HCT116 (cell line): ENCODE measurements around the gene KCTD1. TPM values are rescaled to one million over a fixed set of nuclear protein-coding genes. Genes with fewer than 3 reads are reported as not detected.

Experiments used
- ATAC-seq: fragments of 200-7000 bp; cut with Tn5 transposase; 2 replicates; pipeline ENCODE4 v1.9.1; 2020; ENCODE audit warnings: mild to moderate bottlenecking, moderate library complexity
- BruUV-seq: library from RNA; stranded (reverse); fragments of 400-500 nt; replicated peaks from 2 replicates; lab custom pipeline; 2021; lab: Mats Ljungman, UMichigan
- CTCF ChIA-PET: fragments of 300-600 bp; sonication (Branson Sonifier 250); formaldehyde crosslinking; loops from one replicate; lab custom pipeline; 2021; ENCODE audit warnings: antibody characterized with exemption; lab: Charles Lee
- POLR2A ChIA-PET: fragments of 300-600, 350-600 bp; sonication (Branson Sonifier 250); formaldehyde crosslinking; loops from one replicate; lab custom pipeline; 2021; ENCODE audit warnings: antibody characterized with exemption; lab: Charles Lee
- RAD21 ChIA-PET, 2 experiments: fragments of 300-600 bp; sonication (Branson Sonifier 250); formaldehyde crosslinking; loops; one replicate each; lab custom pipeline; 2023; ENCODE audit warnings: low total read pairs in 2 of 2; ENCODE audit not compliant: uncharacterized antibody in 2 of 2, unreplicated experiment in 2 of 2, low non-redundant PET in 1 of 2; lab: Charles Lee
- DNase-seq: peaks from one replicate; pipeline ENCODE4 v3.0.0-alpha.2; 2010; ENCODE audit warnings: low read depth, low spot score
- H2AFZ ChIP-seq: fragments of 200-600 bp; shearing (Covaris generic), sonication (generic); 2 replicates; pipeline ENCODE4 v1.6.1; 2017; ENCODE audit warnings: low read depth, mixed run types, mixed read lengths, antibody characterized with exemption, low read length; ENCODE audit not compliant: poor library complexity, severe bottlenecking
- H3K27ac ChIP-seq: 2 replicates; pipeline ENCODE4 v1.5.1; 2012; ENCODE audit warnings: low read depth, low read length
- H3K27me3 ChIP-seq: fragments of 200-600 bp; sonication (generic); 2 replicates; pipeline ENCODE4 v1.6.1; 2016; ENCODE audit warnings: mixed run types, low read length, mixed read lengths; ENCODE audit not compliant: insufficient read depth
- H3K36me3 ChIP-seq, 2 experiments: fragments of 200-500 bp in 1 of 2; fragments of 200-600 bp in 1 of 2; sonication (Bioruptor generic) in 1 of 2; sonication (generic) in 1 of 2; 2 replicates each; pipeline versions ENCODE4 v1.5.1 to v1.6.1; 2014 to 2016; ENCODE audit warnings: low read length in 2 of 2, inconsistent platforms in 1 of 2, mixed read lengths in 1 of 2, mixed run types in 1 of 2; ENCODE audit not compliant: insufficient read depth in 2 of 2, control insufficient read depth in 1 of 2
- H3K4me1 ChIP-seq, 2 experiments: fragments of 200-600 bp in 1 of 2; sonication (generic) in 1 of 2; 2 replicates each; pipeline versions ENCODE4 v1.5.1 to v1.6.1; 2012 to 2017; ENCODE audit warnings: low read length in 2 of 2, inconsistent platforms in 1 of 2, mild to moderate bottlenecking in 1 of 2, mixed read lengths in 1 of 2, mixed run types in 1 of 2, moderate library complexity in 1 of 2; ENCODE audit not compliant: insufficient read depth in 2 of 2, control insufficient read depth in 1 of 2
- H3K4me2 ChIP-seq: fragments of 200-600 bp; sonication (generic); 2 replicates; pipeline ENCODE4 v1.6.1; 2017; ENCODE audit warnings: mixed run types, low read length, mixed read lengths
- H3K4me3 ChIP-seq, 2 experiments: fragments of 200-600 bp in 1 of 2; sonication (generic) in 1 of 2; replicated peaks in 1 of 2; 2 replicates each; pipeline ENCODE4 v1.5.1; 2011 to 2016; ENCODE audit warnings: low read length in 2 of 2, control low read depth in 1 of 2, low read depth in 1 of 2, mild to moderate bottlenecking in 1 of 2, mixed read lengths in 1 of 2, mixed run types in 1 of 2
- H3K79me2 ChIP-seq: fragments of 200-600 bp; sonication (generic); 2 replicates; pipeline ENCODE4 v1.6.1; 2017; ENCODE audit warnings: mild to moderate bottlenecking, mixed run types, low read length, moderate library complexity, mixed read lengths; ENCODE audit not compliant: insufficient read depth
- H3K9ac ChIP-seq: fragments of 200-600 bp; sonication (generic); 2 replicates; pipeline ENCODE4 v1.6.1; 2016; ENCODE audit warnings: low read length, mixed read lengths
- H3K9me2 ChIP-seq: fragments of 200-600 bp; sonication (generic), shearing (Covaris generic); 2 replicates; pipeline ENCODE4 v1.6.1; 2017; ENCODE audit warnings: mixed run types, mild to moderate bottlenecking, moderate library complexity; ENCODE audit not compliant: insufficient read depth
- H3K9me3 ChIP-seq, 2 experiments: fragments of 200-500 bp in 1 of 2; fragments of 200-600 bp in 1 of 2; sonication (Bioruptor generic) in 1 of 2; sonication (generic) in 1 of 2; 2 replicates each; pipeline ENCODE4 v1.6.1; 2014 to 2017; ENCODE audit warnings: low read length in 2 of 2, mixed read lengths in 2 of 2, inconsistent platforms in 1 of 2, low read depth in 1 of 2, mild to moderate bottlenecking in 1 of 2, mixed run types in 1 of 2, moderate library complexity in 1 of 2; ENCODE audit not compliant: control insufficient read depth in 1 of 2, insufficient read depth in 1 of 2
- H4K20me1 ChIP-seq: fragments of 200-600 bp; sonication (generic), shearing (Covaris generic); 2 replicates; pipeline ENCODE4 v1.6.1; 2017; ENCODE audit warnings: mixed run types, mild to moderate bottlenecking, moderate library complexity; ENCODE audit not compliant: insufficient read depth
- EGR1 ChIP-seq: IDR thresholded peaks from 2 replicates; pipeline ENCODE4 v1.6.1; 2012; ENCODE audit warnings: low read depth
- ELF1 ChIP-seq: IDR thresholded peaks from 2 replicates; pipeline ENCODE4 v1.6.1; 2012; ENCODE audit warnings: low read depth, borderline replicate concordance
- EZH2 ChIP-seq: fragments of 200-600 bp; sonication (generic); IDR thresholded peaks from 2 replicates; pipeline ENCODE4 v1.6.1; 2017; ENCODE audit warnings: antibody characterized with exemption, mixed run types
- EZH2phosphoT487 ChIP-seq: fragments of 200-600 bp; IDR thresholded peaks from 2 replicates; pipeline ENCODE4 v1.6.1; 2018; ENCODE audit warnings: antibody characterized with exemption, borderline replicate concordance
- FOSL1 ChIP-seq: IDR thresholded peaks from 2 replicates; pipeline ENCODE4 v1.6.1; 2012; ENCODE audit warnings: low read depth
- RAD21 ChIP-seq: IDR thresholded peaks from 2 replicates; pipeline ENCODE4 v1.6.1; 2012; ENCODE audit warnings: low read depth, mild to moderate bottlenecking
- SIN3A ChIP-seq: IDR thresholded peaks from 2 replicates; pipeline ENCODE4 v1.6.1; 2012; ENCODE audit warnings: low read depth
- SP1 ChIP-seq: IDR thresholded peaks from 2 replicates; pipeline ENCODE4 v1.6.1; 2012; ENCODE audit warnings: low read depth
- YY1 ChIP-seq: IDR thresholded peaks from 2 replicates; pipeline ENCODE4 v1.6.1; 2011; ENCODE audit warnings: low read length, low read depth, moderate library complexity, mild to moderate bottlenecking; ENCODE audit not compliant: insufficient replicate concordance; ENCODE audit errors: extremely low read depth
- intact Hi-C: fragments of 100-400 bp; cut with micrococcal nuclease; formaldehyde crosslinking; loops from 2 replicates; pipeline ENCODE4 v1.10.0; 2022
- total RNA-seq: library from RNA; stranded (reverse); gene quantifications from one replicate; pipeline ENCODE4 v1.2.1, GENCODE V29; 2021; ENCODE audit not compliant: unreplicated experiment
- TF ChIP-seq, protein P1 (sequence below), 3 experiments: fragments of 200-600 bp in 1 of 3; sonication (generic) in 1 of 3; IDR thresholded peaks in 2 of 3; conservative IDR thresholded peaks in 1 of 3; 2 replicates each; pipeline ENCODE4 v1.5.1; 2012 to 2017; ENCODE audit warnings: low read depth in 2 of 3, low read length in 2 of 3, antibody characterized with exemption in 1 of 3, borderline replicate concordance in 1 of 3, control low read depth in 1 of 3, mild to moderate bottlenecking in 1 of 3, mixed read lengths in 1 of 3, mixed run types in 1 of 3, moderate library complexity in 1 of 3; ENCODE audit not compliant: insufficient read depth in 1 of 3
- TF ChIP-seq, protein P2 (sequence below): IDR thresholded peaks from 2 replicates; pipeline ENCODE4 v1.6.1; 2012

Gene KCTD1
- total RNA-seq, 1 experiment from 2014 or later = 16.8 TPM

DNA sequence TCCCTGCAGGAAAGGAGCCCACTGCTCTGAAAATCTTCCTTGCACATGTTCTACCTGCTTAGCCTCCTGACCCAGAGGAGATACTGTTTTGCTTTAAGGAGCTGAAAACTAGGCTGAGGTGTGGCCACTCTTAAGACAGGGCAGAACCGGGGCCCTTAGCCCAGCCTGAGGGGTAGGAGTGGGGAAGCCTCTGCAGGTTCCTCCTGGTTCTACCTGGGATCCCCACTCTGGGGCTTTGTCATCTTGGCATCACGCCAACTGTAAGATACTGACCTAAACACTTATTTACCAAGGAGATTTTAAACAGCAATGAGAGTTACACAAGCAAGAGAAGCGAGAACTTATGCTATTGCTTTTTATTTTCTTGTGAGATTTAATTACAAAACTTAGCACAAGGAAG lies 86.9 kb downstream of the KCTD1 start:
- Histone ChIP-seq H3K4me1 (peaks cover 4 to 19% of the 10 kb centered on the region in 2 experiments; a peak in 3 of 4 replicates), H3K4me2 (no peak overlapping the region), H3K36me3 (no peaks in the 10 kb centered on the region), H3K9ac (no peak overlapping the region), H3K27ac (no peak overlapping the region), H3K9me3 (no peaks in the 10 kb centered on the region), H2AFZ (no peak overlapping the region), H4K20me1 (no peaks in the 10 kb centered on the region), H3K9me2 (no peaks in the 10 kb centered on the region), H3K4me3 (no peak overlapping the region)
- BruUV-seq = no TSS peak
- intact Hi-C loops = no loop called here
- RAD21 ChIA-PET = no interaction called here
- ATAC-seq = no peak
- TF ChIP-seq YY1 (no peak), EZH2 (no peak), RAD21 (no peak), EZH2phosphoT487 (no peak), FOSL1 (no peak), EGR1 (no peak), SIN3A (no peak), ELF1 (no peak), SP1 (no peak)
- TF ChIP-seq, protein P1, sequence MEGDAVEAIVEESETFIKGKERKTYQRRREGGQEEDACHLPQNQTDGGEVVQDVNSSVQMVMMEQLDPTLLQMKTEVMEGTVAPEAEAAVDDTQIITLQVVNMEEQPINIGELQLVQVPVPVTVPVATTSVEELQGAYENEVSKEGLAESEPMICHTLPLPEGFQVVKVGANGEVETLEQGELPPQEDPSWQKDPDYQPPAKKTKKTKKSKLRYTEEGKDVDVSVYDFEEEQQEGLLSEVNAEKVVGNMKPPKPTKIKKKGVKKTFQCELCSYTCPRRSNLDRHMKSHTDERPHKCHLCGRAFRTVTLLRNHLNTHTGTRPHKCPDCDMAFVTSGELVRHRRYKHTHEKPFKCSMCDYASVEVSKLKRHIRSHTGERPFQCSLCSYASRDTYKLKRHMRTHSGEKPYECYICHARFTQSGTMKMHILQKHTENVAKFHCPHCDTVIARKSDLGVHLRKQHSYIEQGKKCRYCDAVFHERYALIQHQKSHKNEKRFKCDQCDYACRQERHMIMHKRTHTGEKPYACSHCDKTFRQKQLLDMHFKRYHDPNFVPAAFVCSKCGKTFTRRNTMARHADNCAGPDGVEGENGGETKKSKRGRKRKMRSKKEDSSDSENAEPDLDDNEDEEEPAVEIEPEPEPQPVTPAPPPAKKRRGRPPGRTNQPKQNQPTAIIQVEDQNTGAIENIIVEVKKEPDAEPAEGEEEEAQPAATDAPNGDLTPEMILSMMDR (IDR thresholded peaks at IDR 0.05 in 2 of 3, conservative IDR thresholded peaks at IDR 0.05 in 1 of 3; ENCODE audit: borderline replicate concordance in 1 of 3, insufficient read depth in 1 of 3, low read depth in 2 of 3, low read length in 2 of 3) = no peak
- TF ChIP-seq, protein P2, sequence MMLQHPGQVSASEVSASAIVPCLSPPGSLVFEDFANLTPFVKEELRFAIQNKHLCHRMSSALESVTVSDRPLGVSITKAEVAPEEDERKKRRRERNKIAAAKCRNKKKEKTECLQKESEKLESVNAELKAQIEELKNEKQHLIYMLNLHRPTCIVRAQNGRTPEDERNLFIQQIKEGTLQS = no peak
- TF ChIP-seq, all 23 proteins: peak for 0
- ChIA-PET POLR2A (no interaction called here), CTCF (no interaction called here)
- H3K79me2 ChIP-seq = no peaks in the 10 kb centered on the region
- H3K27me3 ChIP-seq = no peaks in the 10 kb centered on the region
- no peak for DNase-seq
